ENCODE measurements around the gene NRF1. TPM values are rescaled to one million over a fixed set of nuclear protein-coding genes. Genes with fewer than 3 reads are reported as not detected.

Gene NRF1
- total and polyA plus RNA-seq, 2 of the 8 experiments (the other 6 are each of a cell fraction or from before 2014, with no cell fraction given) = 18.2 to 21.4 TPM

DNA sequence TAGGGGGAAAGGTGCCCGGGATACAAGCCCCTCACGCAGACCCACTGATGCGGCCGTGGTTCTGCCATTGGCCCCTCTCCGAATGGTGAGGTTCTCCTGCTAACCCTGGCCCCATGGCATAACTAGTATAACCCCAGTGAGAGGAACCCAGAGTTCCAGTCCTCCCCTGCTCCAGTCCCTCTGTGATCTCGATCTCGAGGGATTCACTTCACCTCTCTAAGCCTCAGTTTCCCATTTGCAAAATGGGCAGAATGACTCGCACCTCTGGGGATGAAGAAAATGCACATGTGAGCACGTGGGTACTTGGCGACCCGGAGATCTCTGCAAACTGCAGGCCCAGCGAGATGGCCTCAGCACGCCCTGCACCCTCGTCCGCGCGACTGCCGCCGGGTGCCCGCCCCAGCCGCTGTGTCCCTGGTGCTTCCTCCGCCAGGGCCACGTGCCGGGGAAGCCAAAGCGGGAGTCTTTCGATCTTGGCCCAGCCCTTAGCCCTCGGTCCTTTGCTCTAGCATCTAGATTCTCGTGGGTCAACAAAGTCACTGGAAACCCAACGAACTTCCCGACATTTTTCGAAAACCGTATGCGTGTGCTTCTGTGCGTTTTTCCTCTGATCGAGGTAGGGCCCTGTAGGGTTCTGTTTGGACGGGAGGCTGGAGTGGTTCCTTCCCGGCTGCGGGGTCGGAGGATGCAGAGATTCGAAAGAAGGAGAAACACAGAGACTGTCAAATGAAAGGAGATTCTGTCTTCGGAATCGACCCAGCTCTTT is 171.5 kb downstream of the NRF1 start:
- H2AK5ac ChIP-seq (ENCODE audit: low read depth, low read length) = no peak overlapping the region
- 0 out of 2 replicates have a peak overlapping the region, but pooled peaks have one; percentile 2 for H2BK5ac ChIP-seq (ENCODE audit: low read depth, low read length)
- peak overlapping the region; percentile 11 for H3K18ac ChIP-seq (ENCODE audit: extremely low read depth, low read length)
- H4K20me1 ChIP-seq (replicated peaks in 1 of 2; ENCODE audit: control insufficient read depth in 1 of 2, insufficient read depth in 2 of 2, low read length in 2 of 2) = peaks cover 22 to 31% of the 10 kb centered on the region in 2 experiments
- no peaks in the 10 kb centered on the region; a peak in 1 of 4 replicates for H3K79me2 ChIP-seq (ENCODE audit: control insufficient read depth in 1 of 2, insufficient read depth in 2 of 2, low read length in 2 of 2)
- H3K36me3 ChIP-seq (ENCODE audit: control insufficient read depth in 2 of 4, insufficient read depth in 4 of 4, low read length in 3 of 4) = peaks cover 0 to 8% (median 0%) of the 10 kb centered on the region in 4 experiments; a peak in 2 of 8 replicates
- H3K9me3 ChIP-seq (ENCODE audit: insufficient read depth in 2 of 2, low read depth in 1 of 2, low read length in 1 of 2) = no peaks in the 10 kb centered on the region
- H2BK120ac ChIP-seq (replicated peaks; ENCODE audit: low read depth, low read length) = no peak overlapping the region
- H3K56ac ChIP-seq (replicated peaks; ENCODE audit: insufficient read length, low read depth, low read length) = no peak overlapping the region
- ChIA-PET CTCF (ENCODE audit: partially characterized antibody) (interaction anchor here (2.6 kb wide), 1 partner anchor 42 kb away, joined by 10 read pairs; no protein-coding TSS in a partner anchor), POLR2A (ENCODE audit: partially characterized antibody) (interaction anchor here (0.6 to 5.9 kb wide), 9 partner anchors 10 to 98 kb away, joined by 3 to 33 read pairs (median 3); no protein-coding TSS in a partner anchor)
- no peak overlapping the region for H3K23ac ChIP-seq (ENCODE audit: insufficient read length)
- peaks cover 6 to 51% (median 33%) of the 10 kb centered on the region in 4 experiments for H3K4me1 ChIP-seq (replicated peaks in 1 of 4; ENCODE audit: control insufficient read depth in 3 of 4, insufficient read depth in 4 of 4, low read length in 3 of 4)
- H2BK15ac ChIP-seq (ENCODE audit: low read length) = peak overlapping the region; percentile 51; the same call in 1 of the 2 replicates
- H4K5ac ChIP-seq (ENCODE audit: insufficient read length, low read depth, low read length) = no peak overlapping the region
- H3K27me3 ChIP-seq (replicated peaks in 1 of 4; ENCODE audit: control insufficient read depth in 3 of 4, extremely low read depth in 1 of 4, insufficient read depth in 3 of 4, low read length in 3 of 4) = peaks cover 65 to 85% (median 84%) of the 10 kb centered on the region in 4 experiments
- peak overlapping the region; percentile 76; the same call in 1 of the 2 replicates for H2BK20ac ChIP-seq (ENCODE audit: low read length)
- H3K4ac ChIP-seq (replicated peaks; ENCODE audit: insufficient read length, low read depth, low read length) = no peak overlapping the region
- peak overlapping the region; percentile 55 to 76 (median 61); a peak in 6 of 8 replicates for H3K4me3 ChIP-seq (ENCODE audit: extremely low read depth in 1 of 4, insufficient read depth in 2 of 4, low read depth in 3 of 4, low read length in 4 of 4)
- DNase-seq (ENCODE audit: low read depth in 1 of 2, low spot score in 2 of 2) = no peak
- WGBS, 2 experiments (ENCODE audit: extremely low coverage in 1 of 2, insufficient coverage in 1 of 2, insufficient read length in 1 of 2, insufficient replicate concordance in 2 of 2, low coverage in 1 of 2, low lambda C conversion rate in 2 of 2, missing lambda C conversion rate in 1 of 2) = 7% methylated on average over 40 of the region's 42 CpGs; no CpG with 5 or more reads in 1 of the 2 experiments
- FAIRE-seq = no peak
- H2BK12ac ChIP-seq (ENCODE audit: low read depth, low read length) = peak overlapping the region; percentile 87; the same call in 1 of the 2 replicates
- peak overlapping the region; percentile 82 to 99 for H3K4me2 ChIP-seq (ENCODE audit: insufficient read depth in 1 of 2, low read depth in 2 of 2, low read length in 2 of 2)
- H3K14ac ChIP-seq (ENCODE audit: insufficient read length) = no peak overlapping the region
- H3K9ac ChIP-seq (replicated peaks in 1 of 4; ENCODE audit: extremely low read depth in 1 of 4, low read depth in 3 of 4, low read length in 3 of 4) = no peak overlapping the region
- H3K79me1 ChIP-seq (ENCODE audit: low read depth, low read length) = peaks cover 3% of the 10 kb centered on the region; the same call in 1 of the 2 replicates
- H3K27ac ChIP-seq (ENCODE audit: low read depth, low read length) = no peak overlapping the region
- no peak overlapping the region for H2AFZ ChIP-seq (ENCODE audit: low read length)
- H3K23me2 ChIP-seq (ENCODE audit: low read depth, low read length) = peaks cover 24% of the 10 kb centered on the region; the same call in 1 of the 2 replicates
- H4K8ac ChIP-seq (ENCODE audit: extremely low read depth, insufficient read depth, low read length) = no peak overlapping the region
- H4K91ac ChIP-seq (replicated peaks; ENCODE audit: insufficient read length, low read length) = no peak overlapping the region
- TF ChIP-seq RNF2 (IDR thresholded peaks at IDR 0.05; ENCODE audit: borderline replicate concordance, low read depth, low read length, missing control alignments, poor library complexity, severe bottlenecking) (peak; percentile 98), EZH2 (IDR thresholded peaks at IDR 0.05; ENCODE audit: low read depth, low read length, severe bottlenecking) (peak; percentile 98), SRF (IDR thresholded peaks at IDR 0.05; ENCODE audit: low read depth, low read length) (no peak), CBX8 (IDR thresholded peaks at IDR 0.05; ENCODE audit: borderline replicate concordance, low read depth, low read length) (peak; percentile 93; the same call in 1 of the 2 replicates), KDM4A (IDR thresholded peaks at IDR 0.05; ENCODE audit: low read depth, low read length, severe bottlenecking) (peak; percentile 36), SUZ12 (IDR thresholded peaks at IDR 0.05; ENCODE audit: low read length) (peak; percentile 97; the same call in 1 of the 2 replicates), CHD1 (IDR thresholded peaks at IDR 0.05; ENCODE audit: low read depth, low read length) (no peak), JUND (IDR thresholded peaks at IDR 0.05; ENCODE audit: low read length) (no peak), E2F6 (IDR thresholded peaks at IDR 0.05) (peak; percentile 98)
